ENCODE measurements around the gene OLFML2A.

OLFML2A gene

DNA sequence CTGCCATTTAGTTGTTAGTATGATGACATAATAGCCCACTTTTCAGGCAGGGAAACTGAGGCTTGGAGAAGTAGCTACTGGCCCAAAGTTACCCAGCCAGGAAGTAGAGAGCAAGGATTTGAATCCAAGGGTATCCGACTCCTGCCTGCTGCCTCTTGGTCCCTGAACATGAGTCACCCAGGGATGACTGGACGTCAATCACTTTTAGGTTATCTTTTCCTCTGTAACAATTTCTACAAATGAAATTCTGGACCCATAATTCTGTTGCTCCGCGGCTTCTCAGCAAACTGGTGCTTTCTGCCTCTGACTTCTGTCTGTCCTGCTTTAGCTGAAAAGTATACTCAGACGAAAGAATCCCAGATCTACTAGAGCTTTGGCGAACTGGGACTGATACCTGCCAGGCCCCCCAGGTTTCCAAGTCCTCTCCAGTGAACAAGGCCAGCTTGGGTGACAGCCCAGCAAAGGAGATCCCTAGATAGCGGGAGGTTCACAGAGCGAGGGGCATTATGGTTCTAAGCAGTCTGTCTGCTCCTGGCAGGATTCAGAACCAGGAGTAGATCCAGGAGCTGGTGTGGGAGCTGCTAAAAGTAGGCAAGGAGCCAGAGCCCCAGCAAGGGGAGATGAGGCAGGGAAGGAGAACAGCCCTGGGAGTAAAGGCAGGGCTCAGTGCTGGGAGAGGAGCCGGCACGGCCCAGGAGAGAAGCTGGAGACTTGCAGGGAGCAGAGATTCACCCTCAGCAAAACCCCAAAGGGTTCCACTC lies 20.6 kb downstream of the OLFML2A start:
- TF ChIP-seq SP1 (IDR thresholded peaks at IDR 0.05) (no peak), BHLHE40 (IDR thresholded peaks at IDR 0.05; ENCODE audit: borderline replicate concordance) (no peak), TARDBP (IDR thresholded peaks at IDR 0.05) (no peak), LEF1 (IDR thresholded peaks at IDR 0.05; ENCODE audit: borderline replicate concordance) (no peak), ZNF384 (IDR thresholded peaks at IDR 0.05) (no peak), FOXA1 (IDR thresholded peaks at IDR 0.05) (no peak), HDGF (IDR thresholded peaks at IDR 0.05; ENCODE audit: borderline replicate concordance) (no peak), L3MBTL2 (conservative IDR thresholded peaks at IDR 0.05) (no peak), SUZ12 (IDR thresholded peaks at IDR 0.05) (no peak), FOXM1 (IDR thresholded peaks at IDR 0.05; ENCODE audit: borderline replicate concordance) (no peak), CTBP1 (IDR thresholded peaks at IDR 0.05; ENCODE audit: borderline replicate concordance) (no peak), FOXK2 (IDR thresholded peaks at IDR 0.05) (no peak), ARNT (IDR thresholded peaks at IDR 0.05) (no peak), ELF4 (IDR thresholded peaks at IDR 0.05) (no peak), NFRKB (IDR thresholded peaks at IDR 0.05) (no peak)
- CTCF ChIA-PET, result interaction anchor here (0.6 to 1.7 kb wide), 2 partner anchors 21 to 55 kb away, joined by 5 to 7 read pairs; partner anchors contain the start of gene WDR38
- DNase-seq (ENCODE audit: extremely low spot score), result no peak
- POLR2A ChIA-PET, result interaction anchor here (1.5 kb wide), 1 partner anchor 11 kb away, joined by 3 read pairs; no protein-coding TSS in a partner anchor

GRCh38 chr9:124799274-124800006 lies 22.5 kb downstream of the OLFML2A start:
- no peak for TF ChIP-seq SUZ12 (IDR thresholded peaks at IDR 0.05)
- no peak for TF ChIP-seq BHLHE40 (IDR thresholded peaks at IDR 0.05; ENCODE audit: borderline replicate concordance)
- no peak for TF ChIP-seq ZNF384 (IDR thresholded peaks at IDR 0.05)
- no peak for TF ChIP-seq SP1 (IDR thresholded peaks at IDR 0.05)
- no peak for TF ChIP-seq CTBP1 (IDR thresholded peaks at IDR 0.05; ENCODE audit: borderline replicate concordance)
- TF ChIP-seq FOXM1 (IDR thresholded peaks at IDR 0.05; ENCODE audit: borderline replicate concordance), result no peak
- no peak for TF ChIP-seq TARDBP (IDR thresholded peaks at IDR 0.05)
- no peak for TF ChIP-seq L3MBTL2 (conservative IDR thresholded peaks at IDR 0.05)
- no peak for TF ChIP-seq FOXK2 (IDR thresholded peaks at IDR 0.05)
- TF ChIP-seq HDGF (IDR thresholded peaks at IDR 0.05; ENCODE audit: borderline replicate concordance), result no peak

GRCh38 chr9:124800306-124801259 lies 23.6 kb downstream of the OLFML2A start:
- CTCF ChIA-PET, result interaction anchor here (1.5 to 1.6 kb wide), 2 partner anchors 52 to 53 kb away, joined by 3 read pairs; partner anchors contain the start of gene WDR38
- POLR2A ChIA-PET, result no interaction called here
- DNase-seq (ENCODE audit: extremely low spot score), result no peak
- TF ChIP-seq FOXK2 (IDR thresholded peaks at IDR 0.05) (no peak), FOXA1 (IDR thresholded peaks at IDR 0.05) (no peak), NFRKB (IDR thresholded peaks at IDR 0.05) (no peak), ZNF384 (IDR thresholded peaks at IDR 0.05) (no peak), HDGF (IDR thresholded peaks at IDR 0.05; ENCODE audit: borderline replicate concordance) (no peak)

More at GRCh38 chr9:124799274-124800006, 22.5 kb downstream of the OLFML2A start:
- DNase-seq (ENCODE audit: extremely low spot score), result no peak
- ChIA-PET CTCF (interaction anchor here (1.5 to 1.6 kb wide), 2 partner anchors 53 to 54 kb away, joined by 3 read pairs; partner anchors contain the start of gene WDR38), POLR2A (no interaction called here)

DNA sequence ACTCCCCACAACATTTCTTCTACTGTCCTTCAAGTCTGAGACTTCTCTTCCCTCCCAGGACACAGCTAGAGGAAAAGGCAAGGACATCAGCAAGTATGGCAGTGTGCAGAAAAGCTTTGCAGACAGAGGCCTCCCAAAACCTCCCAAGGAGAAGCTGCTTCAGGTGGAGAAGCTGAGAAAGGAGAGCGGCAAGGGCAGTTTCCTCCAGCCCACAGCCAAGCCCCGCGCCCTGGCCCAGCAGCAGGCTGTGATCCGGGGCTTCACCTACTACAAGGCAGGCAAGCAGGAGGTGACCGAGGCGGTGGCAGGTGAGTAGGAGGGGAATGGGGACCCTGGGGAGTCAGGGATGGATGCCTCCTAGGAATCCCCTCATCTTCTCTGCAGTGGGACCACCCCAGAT lies 24.4 kb downstream of the OLFML2A start:
- DNase-seq (ENCODE audit: extremely low spot score), result no peak
- TF ChIP-seq TARDBP (IDR thresholded peaks at IDR 0.05), result no peak
- no peak for TF ChIP-seq FOXM1 (IDR thresholded peaks at IDR 0.05; ENCODE audit: borderline replicate concordance)
- no peak for TF ChIP-seq ARNT (IDR thresholded peaks at IDR 0.05)
- TF ChIP-seq FOXK2 (IDR thresholded peaks at IDR 0.05), result no peak
- TF ChIP-seq FOXA1 (IDR thresholded peaks at IDR 0.05), result no peak
- TF ChIP-seq PKNOX1 (IDR thresholded peaks at IDR 0.05), result no peak
- POLR2A ChIA-PET, result no interaction called here
- CTCF ChIA-PET, result no interaction called here

DNA sequence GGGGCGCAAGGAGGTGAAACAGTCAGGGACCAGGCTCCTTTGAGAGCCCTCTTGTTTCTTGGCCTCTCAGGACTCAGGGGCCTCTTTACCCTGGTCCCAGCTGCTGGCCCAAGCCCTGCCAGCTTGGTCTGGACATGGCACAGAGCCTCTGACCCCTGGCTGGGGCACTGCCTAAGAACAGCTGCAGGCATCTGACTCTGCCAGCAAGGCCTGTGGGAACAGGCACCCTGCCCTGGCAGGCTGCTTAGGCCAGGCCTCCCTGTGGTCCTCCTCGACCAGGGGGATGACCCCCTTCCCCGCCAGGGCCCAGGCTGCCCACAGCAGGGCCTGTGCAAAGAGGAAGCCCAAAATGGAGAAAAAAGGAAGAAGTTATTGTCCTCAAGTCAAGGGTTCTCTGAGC lies 25.5 kb downstream of the OLFML2A start:
- ChIA-PET POLR2A (no interaction called here), CTCF (interaction anchor here (0.6 kb wide), 1 partner anchor 23 kb away, joined by 3 read pairs; no protein-coding TSS in a partner anchor)
- TF ChIP-seq FOXM1 (IDR thresholded peaks at IDR 0.05; ENCODE audit: borderline replicate concordance) (no peak), ELF4 (IDR thresholded peaks at IDR 0.05) (no peak), SP1 (IDR thresholded peaks at IDR 0.05) (no peak), BHLHE40 (IDR thresholded peaks at IDR 0.05; ENCODE audit: borderline replicate concordance) (no peak), PKNOX1 (IDR thresholded peaks at IDR 0.05) (no peak), L3MBTL2 (conservative IDR thresholded peaks at IDR 0.05) (no peak)
- DNase-seq (ENCODE audit: extremely low spot score), result no peak

DNA sequence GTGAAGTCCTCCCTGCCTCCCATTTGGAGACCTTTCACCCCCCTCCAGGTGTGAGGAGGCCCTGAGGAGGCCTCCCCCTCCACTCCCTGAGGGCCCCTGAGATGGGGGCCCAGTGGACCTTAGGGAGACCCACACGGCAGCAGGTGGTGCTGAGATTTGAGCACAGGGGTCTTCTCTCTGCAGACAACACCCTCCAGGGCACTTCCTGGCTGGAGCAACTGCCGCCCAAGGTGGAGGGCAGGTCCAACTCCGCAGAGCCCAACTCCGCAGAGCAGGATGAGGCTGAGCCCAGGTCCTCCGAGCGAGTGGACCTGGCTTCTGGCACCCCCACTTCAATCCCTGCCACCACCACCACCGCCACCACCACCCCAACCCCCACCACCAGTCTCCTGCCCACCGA lies 27.0 kb downstream of the OLFML2A start:
- no peak for TF ChIP-seq ELF4 (IDR thresholded peaks at IDR 0.05)
- no peak for TF ChIP-seq FOXM1 (IDR thresholded peaks at IDR 0.05; ENCODE audit: borderline replicate concordance)
- TF ChIP-seq SP1 (IDR thresholded peaks at IDR 0.05), result no peak
- ChIA-PET POLR2A (no interaction called here), CTCF (no interaction called here)
- DNase-seq (ENCODE audit: extremely low spot score), result no peak

Measured in HEK293T (cell line).